GM18519 (cell line): ENCODE measurements around the gene IGSF3.

Experiments
- ATAC-seq: cut with Tn5 transposase; IDR thresholded peaks from one replicate; pipeline ENCODE4 v1.9.1; 2021; ENCODE audit warnings: mild to moderate bottlenecking, moderate library complexity; ENCODE audit not compliant: unreplicated experiment, low FRiP score

IGSF3 gene

GRCh38 chr1:116532671-116533428 lies 134.7 kb downstream of the IGSF3 start:
- ATAC-seq = no peak

GRCh38 chr1:116531917-116532316 lies 135.6 kb downstream of the IGSF3 start:
- ATAC-seq = no peak

DNA sequence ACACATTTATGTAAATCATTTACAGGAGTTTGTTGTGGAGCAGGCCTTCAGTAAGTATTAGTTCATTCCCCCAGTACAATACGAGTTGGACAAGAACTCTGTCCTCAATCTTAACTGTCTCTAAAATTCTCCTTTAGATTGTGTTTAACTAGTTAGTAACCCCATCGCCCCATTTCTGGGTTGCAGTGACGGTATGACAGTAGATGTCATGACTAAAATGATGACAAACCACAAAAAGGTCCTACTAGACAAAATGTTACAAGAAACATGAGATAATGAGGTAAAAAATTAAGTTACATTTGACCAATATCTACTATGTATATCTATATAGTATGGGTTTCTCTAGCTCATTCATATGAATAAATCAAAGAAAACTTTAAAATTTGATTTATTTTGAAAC lies 137.9 kb downstream of the IGSF3 start:
- ATAC-seq = no peak

DNA sequence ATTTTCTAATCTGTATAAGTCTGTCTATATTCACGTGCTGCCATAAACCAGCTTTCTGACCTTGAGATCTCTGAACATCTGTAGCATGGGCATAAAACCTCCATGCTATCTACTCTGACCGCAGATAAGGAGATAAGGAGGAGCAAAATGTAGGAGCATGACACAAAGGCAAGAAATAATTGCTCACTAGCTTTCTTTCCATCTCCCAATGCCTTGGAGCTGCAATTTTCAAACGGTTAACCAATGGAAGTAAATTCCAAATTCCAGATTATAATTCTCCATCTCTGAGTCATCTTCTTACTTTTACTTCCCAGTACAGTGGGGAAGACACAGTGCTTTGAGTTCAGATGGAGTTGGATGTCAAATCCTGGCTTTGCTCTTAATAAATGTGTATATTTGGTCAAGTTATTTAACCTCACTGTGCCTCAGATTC lies 138.3 kb downstream of the IGSF3 start:
- no peak for ATAC-seq

DNA sequence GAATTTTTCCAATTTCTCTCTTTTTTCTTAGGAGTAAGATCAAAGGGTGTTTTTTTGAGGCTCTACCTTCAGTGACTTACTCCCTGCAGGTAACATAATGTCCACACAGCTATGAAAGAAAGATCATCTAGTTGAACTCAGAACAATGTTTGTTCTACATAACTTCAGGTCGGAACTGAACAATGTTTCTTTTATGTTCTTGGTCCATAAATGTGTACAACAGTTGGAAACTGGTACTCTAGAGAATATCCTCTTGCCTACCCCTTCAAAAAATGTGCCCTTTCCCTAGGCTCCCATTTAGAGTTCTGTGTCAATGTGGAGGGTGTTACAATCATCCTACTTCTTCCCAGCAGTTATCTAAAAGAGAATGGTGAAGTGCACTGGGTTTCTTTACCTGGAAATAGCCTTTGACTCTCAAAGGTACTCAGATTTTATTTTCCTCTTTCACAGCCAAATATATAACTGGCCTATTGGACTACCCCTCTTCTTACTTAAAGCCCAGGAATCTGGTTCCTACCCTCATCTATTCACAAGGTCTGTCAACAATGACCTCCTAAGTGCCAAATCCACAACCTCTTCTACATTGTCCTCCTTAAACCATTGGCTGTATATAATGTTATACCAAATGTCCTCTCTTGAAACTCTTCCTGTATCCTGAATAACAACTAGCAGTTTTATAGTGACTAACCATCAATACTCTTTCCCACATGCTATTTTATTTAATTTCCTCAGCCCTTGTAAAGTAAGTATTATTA lies 139.0 kb downstream of the IGSF3 start:
- ATAC-seq = no peak

DNA sequence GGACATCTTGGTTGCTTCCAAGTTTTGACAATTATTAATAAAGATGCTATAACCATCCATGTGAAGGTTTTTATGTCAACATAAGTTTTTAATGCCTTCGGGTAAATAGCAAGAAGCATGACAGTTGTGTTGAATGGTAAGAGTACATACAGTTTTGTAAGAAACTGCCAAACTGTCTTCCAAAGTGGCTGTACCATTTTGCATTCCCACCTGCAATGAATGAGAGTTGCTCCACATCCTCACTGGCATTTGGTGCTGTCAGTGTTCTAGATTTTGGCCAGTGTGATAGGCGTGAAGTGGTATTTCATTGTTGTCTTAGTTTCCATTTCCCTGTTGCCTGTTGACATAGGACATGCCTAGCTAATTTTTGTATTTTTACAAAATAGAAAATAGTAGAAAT lies 142.1 kb downstream of the IGSF3 start:
- no peak for ATAC-seq
